Transverse colon (tissue), 4 donors: ENCODE measurements around the gene JMJD6. TPM values are rescaled to one million over a fixed set of nuclear protein-coding genes. Genes with fewer than 3 reads are reported as not detected.
A peak's percentile ranks its signal among the peaks of the same experiment; 100 is the strongest.

Experiments
- DNase-seq: peaks from one replicate; pipeline ENCODE4 v3.0.0-alpha.2; 2019
- H3K27ac ChIP-seq, 4 donors: fragments of 200-600 bp; sonication (generic); 2 replicates each; pipeline ENCODE4 v1.5.1; 2016 to 2018; ENCODE audit warnings: inconsistent platforms in 4 of 4
- H3K27me3 ChIP-seq: fragments of 200-600 bp; sonication (generic); 2 replicates; pipeline ENCODE4 v1.5.1; 2017; ENCODE audit warnings: inconsistent platforms
- H3K36me3 ChIP-seq, 4 donors: fragments of 200-600 bp; sonication (generic); 2 replicates each; pipeline ENCODE4 v1.5.1; 2017 to 2019; ENCODE audit warnings: inconsistent platforms in 4 of 4
- H3K4me1 ChIP-seq, 4 donors: fragments of 200-600 bp; sonication (generic); 2 replicates each; pipeline ENCODE4 v1.5.1; 2017 to 2020; ENCODE audit warnings: inconsistent platforms in 4 of 4
- H3K4me3 ChIP-seq, 4 donors: fragments of 200-600 bp; sonication (generic); 1 replicate in 1 of 4; 2 replicates in 3 of 4; pipeline versions ENCODE4 v1.5.1 to v1.6.1; 2017 to 2019; ENCODE audit warnings: inconsistent platforms in 4 of 4
- H3K9me3 ChIP-seq, 2 donors: fragments of 200-600 bp; sonication (generic); 2 replicates each; pipeline ENCODE4 v1.5.1; 2017 to 2019; ENCODE audit warnings: inconsistent platforms in 2 of 2
- CTCF ChIP-seq, 5 experiments: fragments of 200-600 bp in 3 of 5; fragments of 450-650 bp in 2 of 5; sonication (generic) in 3 of 5; IDR thresholded peaks; 1 replicate in 2 of 5; 2 replicates in 3 of 5; pipeline ENCODE4 v1.5.1; 2016 to 2017; ENCODE audit warnings: antibody characterized with exemption in 5 of 5, inconsistent platforms in 3 of 5, mild to moderate bottlenecking in 2 of 5, moderate library complexity in 1 of 5
- EP300 ChIP-seq: sonication (generic); formaldehyde crosslinking; IDR thresholded peaks from one replicate; pipeline ENCODE4 v1.6.1; 2017; ENCODE audit warnings: antibody characterized with exemption, low read depth
- POLR2A ChIP-seq: fragments of 450-650 bp; IDR thresholded peaks from one replicate; pipeline ENCODE4 v1.6.1; 2016; ENCODE audit warnings: antibody characterized with exemption, mild to moderate bottlenecking, moderate library complexity
- POLR2AphosphoS5 ChIP-seq, 3 donors: sonication (generic); formaldehyde crosslinking; IDR thresholded peaks; one replicate each; pipeline ENCODE4 v1.6.1; 2016; ENCODE audit warnings: antibody characterized with exemption in 3 of 3
- WGBS, 2 donors: methylation state at CpG; one replicate each; pipeline ENCODE4 v1.1.5; 2018; ENCODE audit warnings: low coverage in 1 of 2; 5-methylcytosine and 5-hydroxymethylcytosine counted together
- in situ Hi-C, 4 donors: fragments of 200-750 bp; cut with MboI; loops; one replicate each; pipeline versions ENCODE4 v1.15.0 to v1.15.1; 2017; ENCODE audit warnings: low sequenced_read_pairs in 3 of 4, low pct_ligation_motif_present in 1 of 4, low pct_unique_long_range_greater_than_20kb in 1 of 4
- intact Hi-C: fragments of 100-400 bp; cut with DNase I; formaldehyde crosslinking; loops from one replicate; pipeline ENCODE4 v1.15.1; 2023; ENCODE audit warnings: low total_unique reads
- total RNA-seq, 4 donors: library from RNA; depleted of rRNA; stranded (reverse); fragments of >200 nt; gene quantifications; one replicate each; pipeline ENCODE4 v1.1.0, GENCODE V29; 2016

The JMJD6 gene
- total RNA-seq, 4 donors from 2014 or later: 25.4 to 58.4 (median 26.9) TPM

- Histone ChIP-seq H3K36me3 (no peaks in the 10 kb centered on the region), H3K4me3 (no peak overlapping the region), H3K27me3 (no peaks in the 10 kb centered on the region), H3K9me3 (no peaks in the 10 kb centered on the region), H3K4me1 (peaks cover 21 to 60% (median 42%) of the 10 kb centered on the region in 4 donors), H3K27ac (peak overlapping the region; percentile 65 to 89 (median 84))
- in situ Hi-C loops (no loop called here), intact Hi-C loops (no loop called here)
- WGBS, 2 donors: 56 to 67% methylated on average over 7 to 15 of the region's 15 CpGs
- no peak for TF ChIP-seq POLR2A
- TF ChIP-seq EP300: no peak
- TF ChIP-seq POLR2AphosphoS5 (IDR thresholded peaks at IDR 0.05): no peak
- no peak for TF ChIP-seq CTCF (IDR thresholded peaks at IDR 0.05)
- no peak for DNase-seq
Observed at GRCh38 chr17:76686538-76687297, 39.7 kb downstream of the JMJD6 start.

GRCh38 chr17:76685846-76686245 is 40.6 kb downstream of the JMJD6 start:
- DNase-seq: no peak
- 63% methylated on average over 8 of the region's 8 CpGs; no CpG with 5 or more reads in 1 of the 2 donors for WGBS, 2 donors
- TF ChIP-seq CTCF (IDR thresholded peaks at IDR 0.05) (no peak), EP300 (no peak), POLR2AphosphoS5 (IDR thresholded peaks at IDR 0.05) (no peak), POLR2A (no peak)
- Histone ChIP-seq H3K27ac (peak overlapping the region; percentile 65 to 89 (median 84)), H3K4me3 (no peak overlapping the region), H3K4me1 (peaks cover 24 to 69% (median 46%) of the 10 kb centered on the region in 4 donors), H3K27me3 (no peaks in the 10 kb centered on the region), H3K9me3 (no peaks in the 10 kb centered on the region), H3K36me3 (no peaks in the 10 kb centered on the region)
- intact Hi-C loops: no loop called here
- in situ Hi-C loops: no loop called here

DNA sequence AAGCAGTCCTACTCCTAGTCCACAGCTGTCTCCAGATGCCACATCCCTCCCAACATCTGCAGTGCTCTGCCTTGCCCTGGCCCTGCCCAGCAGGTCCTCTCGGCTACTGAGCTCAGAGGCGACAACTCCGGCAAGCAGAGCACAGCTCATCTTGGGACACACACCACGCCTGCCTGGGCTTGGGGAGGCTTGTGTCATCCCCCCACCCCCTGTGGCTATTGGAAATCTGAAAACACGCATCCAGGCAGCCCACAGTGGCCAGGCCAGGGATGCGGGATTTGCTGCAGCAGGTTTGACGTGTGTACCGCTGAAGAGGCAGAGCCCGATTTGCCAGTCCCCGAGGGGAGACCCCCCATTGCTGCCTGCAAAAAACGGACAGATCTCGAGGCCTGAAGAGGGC is 41.0 kb downstream of the JMJD6 start:
- in situ Hi-C loops: no loop called here
- Histone ChIP-seq H3K27ac (peak overlapping the region in 3 of 4 donors; percentile 79 to 89 (median 89)), H3K4me3 (no peak overlapping the region), H3K9me3 (no peaks in the 10 kb centered on the region), H3K4me1 (peaks cover 24 to 74% (median 50%) of the 10 kb centered on the region in 4 donors), H3K36me3 (no peaks in the 10 kb centered on the region), H3K27me3 (no peaks in the 10 kb centered on the region)
- DNase-seq: no peak
- 83% methylated on average over 12 of the region's 12 CpGs; no CpG with 5 or more reads in 1 of the 2 donors for WGBS, 2 donors
- no peak for TF ChIP-seq CTCF (IDR thresholded peaks at IDR 0.05)
- TF ChIP-seq POLR2AphosphoS5 (IDR thresholded peaks at IDR 0.05): no peak
- TF ChIP-seq EP300: no peak
- TF ChIP-seq POLR2A: no peak
- intact Hi-C loops: no loop called here

GRCh38 chr17:76684756-76685155 is 41.6 kb downstream of the JMJD6 start:
- H3K4me1 ChIP-seq: peaks cover 24 to 76% (median 51%) of the 10 kb centered on the region in 4 donors
- WGBS, 2 donors: 68% methylated on average over 7 of the region's 7 CpGs; no CpG with 5 or more reads in 1 of the 2 donors
- peak overlapping the region in 3 of 4 donors; percentile 26 to 89 (median 79) for H3K27ac ChIP-seq
- H3K4me3 ChIP-seq: no peak overlapping the region
- DNase-seq: no peak
- in situ Hi-C loops (no loop called here), intact Hi-C loops (loop anchor here (5.0 kb wide), 1 partner anchor 33 kb away; no protein-coding TSS in a partner anchor)
- H3K27me3 ChIP-seq: no peaks in the 10 kb centered on the region
- H3K9me3 ChIP-seq: no peaks in the 10 kb centered on the region
- H3K36me3 ChIP-seq: no peaks in the 10 kb centered on the region
- TF ChIP-seq POLR2A: no peak
- no peak for TF ChIP-seq CTCF (IDR thresholded peaks at IDR 0.05)
- no peak for TF ChIP-seq POLR2AphosphoS5 (IDR thresholded peaks at IDR 0.05)
- no peak for TF ChIP-seq EP300
